ENCODE measurements around the gene CACNA1S.
A peak's percentile ranks its signal among the peaks of the same experiment; 100 is the strongest.

Gene CACNA1S

GRCh38 chr1:201016943-201017827 is 95.0 kb downstream of the CACNA1S start:
- Histone ChIP-seq H3K4me1 (ENCODE audit: control insufficient read depth in 1 of 2, insufficient read depth in 2 of 2, low read length in 2 of 2) (no peaks in the 10 kb centered on the region), H2AK5ac (ENCODE audit: low read length) (no peak overlapping the region)
- no CpG with 5 or more reads among the region's 9 CpGs for WGBS (ENCODE audit: extremely low coverage, insufficient coverage, insufficient read length)

GRCh38 chr1:201016211-201016651 is 96.0 kb downstream of the CACNA1S start:
- Histone ChIP-seq H4K12ac (ENCODE audit: low read depth, low read length) (no peak overlapping the region), H4K8ac (ENCODE audit: low read depth, low read length) (no peak overlapping the region), H3K4me3 (ENCODE audit: low read depth, low read length) (no peak overlapping the region), H3K27me3 (ENCODE audit: insufficient read depth, low read length) (no peaks in the 10 kb centered on the region), H2BK120ac (ENCODE audit: insufficient read depth, low read length, poor library complexity) (no peak overlapping the region), H3K4me1 (ENCODE audit: control insufficient read depth in 1 of 2, insufficient read depth in 2 of 2, low read length in 2 of 2) (no peaks in the 10 kb centered on the region), H2AFZ (ENCODE audit: insufficient read depth, low read length, poor library complexity) (no peak overlapping the region), H3K79me2 (ENCODE audit: control insufficient read depth, insufficient read depth, low read length, poor library complexity) (no peaks in the 10 kb centered on the region), H3K23ac (ENCODE audit: low read length) (no peak overlapping the region), H3K79me1 (ENCODE audit: low read length) (no peaks in the 10 kb centered on the region), H3K9ac (ENCODE audit: low read length) (no peak overlapping the region), H3K36me3 (ENCODE audit: control insufficient read depth in 1 of 2, insufficient read depth in 2 of 2, low read length in 2 of 2) (no peaks in the 10 kb centered on the region), H3K18ac (ENCODE audit: low read length) (no peak overlapping the region), H4K91ac (ENCODE audit: low read depth, low read length) (no peak overlapping the region), H3K9me3 (ENCODE audit: insufficient read depth, low read depth, low read length) (no peaks in the 10 kb centered on the region), H2BK12ac (ENCODE audit: low read length) (no peak overlapping the region), H2AK5ac (ENCODE audit: low read length) (no peak overlapping the region), H3K4ac (ENCODE audit: low read depth, low read length) (no peak overlapping the region), H3K14ac (ENCODE audit: low read length) (no peak overlapping the region), H2BK5ac (ENCODE audit: low read depth, low read length, poor library complexity) (no peak overlapping the region), H3K27ac (ENCODE audit: low read depth, low read length) (no peak overlapping the region), H3K4me2 (ENCODE audit: low read length) (no peak overlapping the region)
- no peak for DNase-seq
- WGBS (ENCODE audit: extremely low coverage, insufficient coverage, insufficient read length) = no CpG with 5 or more reads among the region's 10 CpGs

More at GRCh38 chr1:201016943-201017827, 95.0 kb downstream of the CACNA1S start:
- Histone ChIP-seq H3K79me2 (ENCODE audit: control insufficient read depth, insufficient read depth, low read length, poor library complexity) (no peaks in the 10 kb centered on the region), H3K18ac (ENCODE audit: low read length) (no peak overlapping the region), H3K23ac (ENCODE audit: low read length) (no peak overlapping the region), H2BK12ac (ENCODE audit: low read length) (no peak overlapping the region), H3K27me3 (ENCODE audit: insufficient read depth, low read length) (peaks cover 4% of the 10 kb centered on the region), H3K4ac (ENCODE audit: low read depth, low read length) (no peak overlapping the region), H4K91ac (ENCODE audit: low read depth, low read length) (no peak overlapping the region), H3K4me2 (ENCODE audit: low read length) (no peak overlapping the region), H3K9me3 (ENCODE audit: insufficient read depth, low read depth, low read length) (no peaks in the 10 kb centered on the region), H3K36me3 (ENCODE audit: control insufficient read depth in 1 of 2, insufficient read depth in 2 of 2, low read length in 2 of 2) (no peaks in the 10 kb centered on the region), H2BK120ac (ENCODE audit: insufficient read depth, low read length, poor library complexity) (no peak overlapping the region), H3K27ac (ENCODE audit: low read depth, low read length) (no peak overlapping the region), H2AFZ (ENCODE audit: insufficient read depth, low read length, poor library complexity) (no peak overlapping the region), H4K12ac (ENCODE audit: low read depth, low read length) (no peak overlapping the region), H3K4me3 (ENCODE audit: low read depth, low read length) (no peak overlapping the region), H3K79me1 (ENCODE audit: low read length) (no peaks in the 10 kb centered on the region), H3K9ac (ENCODE audit: low read length) (no peak overlapping the region), H3K14ac (ENCODE audit: low read length) (no peak overlapping the region), H2BK5ac (ENCODE audit: low read depth, low read length, poor library complexity) (no peak overlapping the region), H4K8ac (ENCODE audit: low read depth, low read length) (no peak overlapping the region)
- no peak for DNase-seq

GRCh38 chr1:201015551-201016091 is 96.6 kb downstream of the CACNA1S start:
- Histone ChIP-seq H4K91ac (ENCODE audit: low read depth, low read length) (no peak overlapping the region), H2BK5ac (ENCODE audit: low read depth, low read length, poor library complexity) (no peak overlapping the region), H3K27ac (ENCODE audit: low read depth, low read length) (no peak overlapping the region), H2AFZ (ENCODE audit: insufficient read depth, low read length, poor library complexity) (no peak overlapping the region), H3K4me2 (ENCODE audit: low read length) (no peak overlapping the region), H3K27me3 (ENCODE audit: insufficient read depth, low read length) (no peaks in the 10 kb centered on the region), H3K4me1 (ENCODE audit: control insufficient read depth in 1 of 2, insufficient read depth in 2 of 2, low read length in 2 of 2) (no peaks in the 10 kb centered on the region), H2BK12ac (ENCODE audit: low read length) (no peak overlapping the region), H4K8ac (ENCODE audit: low read depth, low read length) (no peak overlapping the region), H3K79me2 (ENCODE audit: control insufficient read depth, insufficient read depth, low read length, poor library complexity) (no peaks in the 10 kb centered on the region), H3K23ac (ENCODE audit: low read length) (no peak overlapping the region), H3K14ac (ENCODE audit: low read length) (no peak overlapping the region), H3K18ac (ENCODE audit: low read length) (no peak overlapping the region), H3K9ac (ENCODE audit: low read length) (no peak overlapping the region), H3K36me3 (ENCODE audit: control insufficient read depth in 1 of 2, insufficient read depth in 2 of 2, low read length in 2 of 2) (no peaks in the 10 kb centered on the region), H4K12ac (ENCODE audit: low read depth, low read length) (no peak overlapping the region), H2AK5ac (ENCODE audit: low read length) (no peak overlapping the region), H3K79me1 (ENCODE audit: low read length) (no peaks in the 10 kb centered on the region), H3K4ac (ENCODE audit: low read depth, low read length) (no peak overlapping the region), H3K4me3 (ENCODE audit: low read depth, low read length) (no peak overlapping the region), H3K9me3 (ENCODE audit: insufficient read depth, low read depth, low read length) (no peaks in the 10 kb centered on the region), H2BK120ac (ENCODE audit: insufficient read depth, low read length, poor library complexity) (no peak overlapping the region)
- no CpG with 5 or more reads among the region's 5 CpGs for WGBS (ENCODE audit: extremely low coverage, insufficient coverage, insufficient read length)
- peak in 1 of 2 donors; percentile 7 for DNase-seq

GRCh38 chr1:201014816-201015200 is 97.4 kb downstream of the CACNA1S start:
- H3K79me1 ChIP-seq (ENCODE audit: low read length) = no peaks in the 10 kb centered on the region
- H3K79me2 ChIP-seq (ENCODE audit: control insufficient read depth, insufficient read depth, low read length, poor library complexity) = no peaks in the 10 kb centered on the region
- no peak overlapping the region for H3K4me3 ChIP-seq (ENCODE audit: low read depth, low read length)
- H2BK120ac ChIP-seq (ENCODE audit: insufficient read depth, low read length, poor library complexity) = no peak overlapping the region
- H3K36me3 ChIP-seq (ENCODE audit: control insufficient read depth in 1 of 2, insufficient read depth in 2 of 2, low read length in 2 of 2) = no peaks in the 10 kb centered on the region
- H3K4me2 ChIP-seq (ENCODE audit: low read length) = no peak overlapping the region
- no peak overlapping the region for H3K27ac ChIP-seq (ENCODE audit: low read depth, low read length)
- H3K4me1 ChIP-seq (ENCODE audit: control insufficient read depth in 1 of 2, insufficient read depth in 2 of 2, low read length in 2 of 2) = no peaks in the 10 kb centered on the region
- no peak overlapping the region for H3K23ac ChIP-seq (ENCODE audit: low read length)
- H2BK12ac ChIP-seq (ENCODE audit: low read length) = no peak overlapping the region
- no peak overlapping the region for H3K9ac ChIP-seq (ENCODE audit: low read length)
- DNase-seq = no peak
- H3K9me3 ChIP-seq (ENCODE audit: insufficient read depth, low read depth, low read length) = no peaks in the 10 kb centered on the region
- no peak overlapping the region for H4K12ac ChIP-seq (ENCODE audit: low read depth, low read length)
- H3K4ac ChIP-seq (ENCODE audit: low read depth, low read length) = no peak overlapping the region
- H3K27me3 ChIP-seq (ENCODE audit: insufficient read depth, low read length) = no peaks in the 10 kb centered on the region
- H4K8ac ChIP-seq (ENCODE audit: low read depth, low read length) = no peak overlapping the region
- H3K18ac ChIP-seq (ENCODE audit: low read length) = no peak overlapping the region
- H3K14ac ChIP-seq (ENCODE audit: low read length) = no peak overlapping the region
- H4K91ac ChIP-seq (ENCODE audit: low read depth, low read length) = no peak overlapping the region
- H2BK5ac ChIP-seq (ENCODE audit: low read depth, low read length, poor library complexity) = no peak overlapping the region
- no peak overlapping the region for H2AK5ac ChIP-seq (ENCODE audit: low read length)
- WGBS (ENCODE audit: extremely low coverage, insufficient coverage, insufficient read length) = no CpG with 5 or more reads among the region's 3 CpGs
- H2AFZ ChIP-seq (ENCODE audit: insufficient read depth, low read length, poor library complexity) = no peak overlapping the region

All from trophoblast cell (in vitro differentiated cells and primary cell).